IMR-90 (cell line): ENCODE measurements around the gene GXYLT2. TPM values are rescaled to one million over a fixed set of nuclear protein-coding genes. Genes with fewer than 3 reads are reported as not detected.

Experiments
- ATAC-seq: fragments of 200-7000 bp; cut with Tn5 transposase; 2 replicates; pipeline ENCODE4 v1.9.1; 2020; ENCODE audit warnings: low read depth, mild to moderate bottlenecking, moderate library complexity
- BruUV-seq: library from RNA; stranded (reverse); fragments of 400-500 nt; replicated peaks from 2 replicates; lab custom pipeline; 2021; lab: Mats Ljungman, UMichigan
- CTCF ChIA-PET: fragments of 300-600 bp; formaldehyde crosslinking; extraction: SDS; loops from one replicate; lab custom pipeline; 2021; ENCODE audit warnings: antibody characterized with exemption; lab: Yijun Ruan, JAX
- POLR2A ChIA-PET: fragments of 300-600 bp; sonication (Branson Sonifier 250); formaldehyde crosslinking; loops from one replicate; lab custom pipeline; 2022; ENCODE audit warnings: antibody characterized with exemption; ENCODE audit not compliant: unreplicated experiment; lab: Charles Lee
- DNase-seq: peaks from one replicate; pipeline ENCODE4 v3.0.0; 2013
- H2AFZ ChIP-seq: replicated peaks from 2 replicates; pipeline ENCODE3; 2013; ENCODE audit warnings: low read length, mild to moderate bottlenecking; ENCODE audit not compliant: poor library complexity
- H2AK5ac ChIP-seq: 2 replicates; pipeline ENCODE4 v1.6.1; 2013; ENCODE audit warnings: low read depth, low read length, inconsistent platforms
- H2AK9ac ChIP-seq: replicated peaks from 2 replicates; pipeline ENCODE3; 2013; ENCODE audit warnings: mild to moderate bottlenecking, low read depth, low read length, moderate library complexity; ENCODE audit not compliant: poor library complexity
- H2BK120ac ChIP-seq: 2 replicates; pipeline ENCODE4 v1.6.1; 2013; ENCODE audit warnings: low read depth, low read length, inconsistent platforms
- H2BK15ac ChIP-seq: 3 replicates; pipeline ENCODE4 v1.6.1; 2013; ENCODE audit warnings: low read depth, low read length, inconsistent platforms
- H2BK20ac ChIP-seq: 2 replicates; pipeline ENCODE4 v1.6.1; 2013; ENCODE audit warnings: low read depth, mild to moderate bottlenecking, inconsistent platforms, low read length, moderate library complexity
- H2BK5ac ChIP-seq: 2 replicates; pipeline ENCODE4 v1.6.1; 2013; ENCODE audit warnings: mild to moderate bottlenecking, low read depth, low read length, inconsistent platforms; ENCODE audit not compliant: poor library complexity, severe bottlenecking
- H3K14ac ChIP-seq: replicated peaks from 2 replicates; pipeline ENCODE4 v1.6.1; 2013; ENCODE audit warnings: low read depth, low read length, inconsistent platforms
- H3K18ac ChIP-seq: 2 replicates; pipeline ENCODE4 v1.6.1; 2013; ENCODE audit warnings: low read depth, low read length, control low read depth
- H3K23ac ChIP-seq: 2 replicates; pipeline ENCODE4 v1.6.1; 2013; ENCODE audit warnings: low read depth, low read length, inconsistent platforms
- H3K27ac ChIP-seq: 2 replicates; pipeline ENCODE4 v1.5.1; 2013; ENCODE audit warnings: mild to moderate bottlenecking, control low read depth, low read length; ENCODE audit not compliant: insufficient read depth
- H3K27me3 ChIP-seq: 2 replicates; pipeline ENCODE4 v1.6.1; 2013; ENCODE audit warnings: low read length; ENCODE audit not compliant: control insufficient read depth, insufficient read depth
- H3K36me3 ChIP-seq: 2 replicates; pipeline ENCODE4 v1.6.1; 2013; ENCODE audit warnings: low read length, mixed read lengths; ENCODE audit not compliant: control insufficient read depth, insufficient read depth
- H3K4ac ChIP-seq: 2 replicates; pipeline ENCODE4 v1.6.1; 2013; ENCODE audit warnings: low read depth, low read length, inconsistent platforms
- H3K4me1 ChIP-seq: 2 replicates; pipeline ENCODE4 v1.6.1; 2013; ENCODE audit warnings: low read length, mixed read lengths; ENCODE audit not compliant: control insufficient read depth, insufficient read depth
- H3K4me2 ChIP-seq: 2 replicates; pipeline ENCODE4 v1.6.1; 2013; ENCODE audit warnings: low read depth, mild to moderate bottlenecking, control low read depth, low read length, moderate library complexity
- H3K4me3 ChIP-seq: 2 replicates; pipeline ENCODE4 v1.5.1; 2013; ENCODE audit warnings: low read depth, mild to moderate bottlenecking, control low read depth, low read length, moderate library complexity; ENCODE audit not compliant: insufficient read depth
- H3K56ac ChIP-seq: 2 replicates; pipeline ENCODE4 v1.6.1; 2013; ENCODE audit warnings: low read length, inconsistent platforms; ENCODE audit not compliant: insufficient read depth; ENCODE audit errors: extremely low read depth
- H3K79me1 ChIP-seq, 2 experiments: 2 replicates each; pipeline ENCODE4 v1.6.1; 2013; ENCODE audit warnings: low read length in 2 of 2, inconsistent platforms in 1 of 2, low read depth in 1 of 2
- H3K9ac ChIP-seq: 2 replicates; pipeline ENCODE4 v1.6.1; 2013; ENCODE audit warnings: low read depth, low read length, control low read depth
- H3K9me1 ChIP-seq: 2 replicates; pipeline ENCODE4 v1.6.1; 2013; ENCODE audit warnings: low read length, inconsistent platforms; ENCODE audit not compliant: insufficient read depth
- H3K9me3 ChIP-seq: 2 replicates; pipeline ENCODE4 v1.6.1; 2013; ENCODE audit warnings: low read length; ENCODE audit not compliant: control insufficient read depth, insufficient read depth
- H4K20me1 ChIP-seq: 2 replicates; pipeline ENCODE4 v1.6.1; 2013; ENCODE audit warnings: low read length, inconsistent platforms; ENCODE audit not compliant: insufficient read depth
- H4K5ac ChIP-seq: 2 replicates; pipeline ENCODE4 v1.6.1; 2013; ENCODE audit warnings: mild to moderate bottlenecking, low read depth, low read length, control low read depth
- H4K8ac ChIP-seq, 2 experiments: 2 replicates each; pipeline ENCODE4 v1.6.1; 2013; ENCODE audit warnings: low read depth in 2 of 2, low read length in 2 of 2, control low read depth in 1 of 2, inconsistent platforms in 1 of 2
- H4K91ac ChIP-seq: 2 replicates; pipeline ENCODE4 v1.6.1; 2013; ENCODE audit warnings: low read depth, low read length, inconsistent platforms; ENCODE audit not compliant: insufficient read depth
- CTCF ChIP-seq: conservative IDR thresholded peaks from 2 replicates; pipeline ENCODE4 v1.5.1; 2012; ENCODE audit warnings: mild to moderate bottlenecking, low read depth, low read length, improper control_type of control experiment
- MXI1 ChIP-seq: IDR thresholded peaks from 2 replicates; pipeline ENCODE4 v1.6.1; 2012; ENCODE audit warnings: low read depth, mild to moderate bottlenecking, low read length, moderate library complexity, borderline replicate concordance
- NFE2L2 ChIP-seq: fragments of 150-350 bp; IDR thresholded peaks from 2 replicates; pipeline ENCODE4 v1.6.1; 2016; ENCODE audit warnings: low read depth, mild to moderate bottlenecking, low read length
- POLR2A ChIP-seq: IDR thresholded peaks from 2 replicates; pipeline ENCODE4 v1.6.1; 2012; ENCODE audit warnings: mild to moderate bottlenecking, low read depth, low read length
- RFX5 ChIP-seq: IDR thresholded peaks from 2 replicates; pipeline ENCODE4 v1.8.0; 2012; ENCODE audit warnings: low read depth, mild to moderate bottlenecking, low read length, moderate library complexity
- SMC3 ChIP-seq: fragments of 150-350 bp; IDR thresholded peaks from 2 replicates; pipeline ENCODE4 v1.6.1; 2016; ENCODE audit warnings: low read depth, mild to moderate bottlenecking, antibody characterized with exemption, low read length, moderate library complexity
- USF2 ChIP-seq: fragments of 150-350 bp; IDR thresholded peaks from 2 replicates; pipeline ENCODE4 v1.6.1; 2017; ENCODE audit warnings: mild to moderate bottlenecking, antibody characterized with exemption, low read length, low read depth
- WGBS, 2 experiments: methylation state at CpG; one replicate each; pipeline versions ENCODE4 v1.1.5 to v1.1.7; 2013; ENCODE audit warnings: missing lambda C conversion rate in 2 of 2; ENCODE audit not compliant: insufficient read length in 1 of 2; ENCODE audit errors: extremely low coverage in 2 of 2; 5-methylcytosine and 5-hydroxymethylcytosine counted together
- dilution Hi-C: fragments of 300-500 bp; cut with HindIII; formaldehyde crosslinking; loops from one replicate; pipeline ENCODE4 v1.14.3; 2018; ENCODE audit warnings: low sequenced_read_pairs; ENCODE audit not compliant: unreplicated experiment
- in situ Hi-C: fragments of 300-500 bp; cut with MboI; formaldehyde crosslinking; loops from 3 replicates; pipeline ENCODE4 v1.14.3; 2019; ENCODE audit warnings: low sequenced_read_pairs, inconsistent platforms, mixed read lengths
- intact Hi-C: fragments of 100-400 bp; cut with micrococcal nuclease; formaldehyde crosslinking; loops from 2 replicates; pipeline ENCODE4 v1.10.0; 2022
- polyA plus RNA-seq, 3 experiments: library from polyadenylated mRNA; depleted of rRNA; stranded (reverse); fragments of >200 nt; gene quantifications; 2 replicates each; pipeline ENCODE4 v1.2.3, GENCODE V29; 2012; ENCODE audit warnings: low replicate concordance in 1 of 3
- total RNA-seq: library from RNA; depleted of rRNA; stranded (reverse); fragments of >200 nt; gene quantifications from 2 replicates; pipeline ENCODE4 v1.2.3, GENCODE V29; 2012

The GXYLT2 gene
- total and polyA plus RNA-seq, 2 of the 4 experiments (the other 2 are of a cell fraction), result 5.7 to 11.1 TPM

- in situ Hi-C loops, result loop anchor here (5.0 kb wide), 1 partner anchor 225 kb away; no protein-coding TSS in a partner anchor
- ATAC-seq, result no peak
Measured at GRCh38 chr3:72847282-72847681, 40.6 kb upstream of the GXYLT2 start.

More at GRCh38 chr3:72847282-72847681, 40.6 kb upstream of the GXYLT2 start:
- BruUV-seq, result TSS peak; percentile 60
- Histone ChIP-seq H3K9me1 (no peaks in the 10 kb centered on the region), H3K4me1 (no peaks in the 10 kb centered on the region; the same call in 1 of the 2 replicates), H4K91ac (no peak overlapping the region), H3K9ac (peak overlapping the region; percentile 81), H2BK5ac (no peak overlapping the region), H3K9me3 (no peaks in the 10 kb centered on the region), H3K4ac (no peak overlapping the region), H3K27me3 (no peaks in the 10 kb centered on the region), H4K5ac (no peak overlapping the region), H3K27ac (no peak overlapping the region; the same call in 1 of the 2 replicates), H2AK9ac (no peak overlapping the region), H3K4me3 (peak overlapping the region; percentile 90), H4K20me1 (no peaks in the 10 kb centered on the region), H3K79me1 (peaks cover 7 to 20% of the 10 kb centered on the region in 2 experiments; a peak in 2 of 4 replicates), H2BK120ac (no peak overlapping the region), H3K23ac (peak overlapping the region; percentile 43), H3K4me2 (peak overlapping the region; percentile 98), H2AFZ (peak overlapping the region; percentile 89), H3K36me3 (no peaks in the 10 kb centered on the region), H2BK20ac (no peak overlapping the region), H3K56ac (peak overlapping the region; percentile 54), H4K8ac (peak overlapping the region; percentile 10 to 63; a peak in 2 of 4 replicates), H2AK5ac (no peak overlapping the region), H2BK15ac (no peak overlapping the region), H3K18ac (no peak overlapping the region), H3K14ac (peak overlapping the region; percentile 3; the same call in 1 of the 2 replicates)
- CTCF ChIA-PET, result no interaction called here
- no peak for DNase-seq
- TF ChIP-seq POLR2A, result no peak
- no peak for TF ChIP-seq NFE2L2
- TF ChIP-seq CTCF, result no peak
- TF ChIP-seq USF2, result no peak
- no peak for TF ChIP-seq RFX5
- no peak for TF ChIP-seq MXI1
- TF ChIP-seq SMC3, result no peak
- WGBS, 2 experiments, result 10% methylated on average over 2 of the region's 6 CpGs; no CpG with 5 or more reads in 1 of the 2 experiments
- intact Hi-C loops, result loop anchor here (5.0 kb wide), 1 partner anchor 225 kb away; no protein-coding TSS in a partner anchor
- POLR2A ChIA-PET, result interaction anchor here (1.3 kb wide), 1 partner anchor 40 kb away, joined by 5 read pairs; the partner anchor contains the start of gene GXYLT2
- dilution Hi-C loops, result no loop called here
